Activated CD4-positive, CD25-positive, alpha-beta regulatory T cell treated with anti-CD3 and anti-CD28 coated beads, Interleukin-2, amount 50 U/mL, for 72 hours (primary cell): Measurements from ENCODE around the gene PNMA3.
"Not testable (repeated sequence)": the region's sequence is repeated elsewhere in the genome, so short reads cannot be mapped to it uniquely, and the experiment has no call there.

Source experiments
- DNase-seq: peaks from one replicate; pipeline ENCODE4 v3.0.0; 2021

The PNMA3 gene

GRCh38 chrX:153074935-153075334 is 18.7 kb downstream of the PNMA3 start:
- no peak for DNase-seq

- DNase-seq, result no peak
These were observed 19.1 kb downstream of the PNMA3 start for GRCh38 chrX:153075366-153075765.

- not testable (repeated sequence) for DNase-seq
These were observed 21.3 kb downstream of the PNMA3 start for GRCh38 chrX:153077437-153078135.

- DNase-seq, result not testable (repeated sequence)
These were observed 27.1 kb downstream of the PNMA3 start for GRCh38 chrX:153083238-153083923.

- DNase-seq, result no peak
These were observed 46.1 kb downstream of the PNMA3 start for GRCh38 chrX:153102418-153102817.

GRCh38 chrX:153104959-153105358 is 48.7 kb downstream of the PNMA3 start:
- not testable (repeated sequence) for DNase-seq

GRCh38 chrX:153106092-153106801 is 50.0 kb downstream of the PNMA3 start:
- not testable (repeated sequence) for DNase-seq
